T-helper 1 cell treated with Interleukin-12 subunit alpha and Interleukin-12 subunit beta and Interleukin-4 antibody, amounts not matched to agents 30 ng/mL and 1 ng/mL, for 36 hours (primary cell): ENCODE data around the gene BACH2. TPM values are rescaled to one million over a fixed set of nuclear protein-coding genes. Genes with fewer than 3 reads are reported as not detected.

Experiments used
- intact Hi-C: fragments of 100-400 bp; cut with micrococcal nuclease; formaldehyde crosslinking; loops from one replicate; pipeline ENCODE4 v1.15.1; 2024
- total RNA-seq: library from RNA; stranded (reverse); gene quantifications from 2 replicates; pipeline ENCODE4 v1.2.3, GENCODE V29; 2022

The BACH2 gene
- total RNA-seq, 1 donor from 2014 or later, result 25.5 TPM

DNA sequence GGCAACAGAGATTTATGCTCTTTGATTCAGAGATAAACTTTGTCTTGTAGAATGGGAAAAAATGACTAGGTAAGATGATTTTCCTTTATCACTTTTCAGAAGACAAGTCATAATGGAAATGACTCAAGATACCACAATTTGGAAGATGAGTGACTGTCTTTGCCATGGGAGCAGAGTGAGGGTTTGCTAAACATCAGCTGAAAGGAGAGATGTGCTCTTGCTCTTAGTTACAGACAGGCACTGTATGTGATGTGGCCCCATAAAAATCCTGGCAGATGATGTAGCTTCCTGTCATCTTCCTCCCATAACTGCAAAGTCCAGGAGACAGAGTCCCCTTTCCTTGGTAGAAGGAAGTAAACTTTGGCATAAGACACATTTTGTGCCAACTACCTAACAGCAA, 47.6 kb downstream of the BACH2 start:
- intact Hi-C loops, result loop anchor here (1.0 kb wide), 5 partner anchors 8 to 168 kb away; no protein-coding TSS in a partner anchor

GRCh38 chr6:90247262-90247661, 49.4 kb downstream of the BACH2 start:
- intact Hi-C loops, result loop anchor here (1.0 kb wide), 1 partner anchor 8 kb away; no protein-coding TSS in a partner anchor

GRCh38 chr6:90241229-90241880, 55.3 kb downstream of the BACH2 start:
- intact Hi-C loops, result no loop called here

DNA sequence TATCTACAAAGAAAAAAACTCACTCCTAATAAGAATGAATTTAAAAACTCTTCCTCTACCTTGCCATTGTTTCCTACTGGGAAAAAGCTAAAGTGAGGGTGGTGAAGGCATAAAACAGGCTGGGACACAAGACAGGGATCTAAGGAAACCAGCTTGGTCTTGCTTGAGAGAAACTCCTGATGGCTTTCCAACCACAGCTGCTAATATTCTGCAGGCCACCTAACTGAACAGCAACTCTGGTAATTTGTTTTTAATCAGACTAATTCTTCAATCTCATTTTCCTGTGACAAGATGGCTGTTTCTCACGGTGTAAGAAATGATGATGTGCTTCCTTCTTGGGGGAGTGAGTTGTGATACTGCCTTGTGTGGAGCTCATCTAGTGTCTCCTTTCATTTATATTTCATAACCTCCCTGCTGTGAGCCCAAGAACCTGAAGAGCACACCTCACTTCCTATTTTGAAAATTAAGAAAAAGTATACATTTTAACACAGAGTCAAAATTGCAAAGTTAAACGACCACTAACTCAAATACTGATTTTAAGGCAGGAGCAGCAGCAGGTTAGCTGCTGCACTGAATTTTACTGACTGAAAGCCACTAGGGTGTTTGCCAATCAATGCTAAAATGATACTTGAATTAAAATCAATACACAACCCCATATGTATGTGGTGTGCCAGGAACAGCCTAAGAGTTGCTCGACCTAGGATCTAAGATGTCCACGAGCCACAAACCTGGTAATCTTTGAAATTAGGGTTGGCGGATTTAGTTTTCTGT, 58.0 kb downstream of the BACH2 start:
- intact Hi-C loops, result loop anchor here (1.0 kb wide), 2 partner anchors 9 to 36 kb away; no protein-coding TSS in a partner anchor

DNA sequence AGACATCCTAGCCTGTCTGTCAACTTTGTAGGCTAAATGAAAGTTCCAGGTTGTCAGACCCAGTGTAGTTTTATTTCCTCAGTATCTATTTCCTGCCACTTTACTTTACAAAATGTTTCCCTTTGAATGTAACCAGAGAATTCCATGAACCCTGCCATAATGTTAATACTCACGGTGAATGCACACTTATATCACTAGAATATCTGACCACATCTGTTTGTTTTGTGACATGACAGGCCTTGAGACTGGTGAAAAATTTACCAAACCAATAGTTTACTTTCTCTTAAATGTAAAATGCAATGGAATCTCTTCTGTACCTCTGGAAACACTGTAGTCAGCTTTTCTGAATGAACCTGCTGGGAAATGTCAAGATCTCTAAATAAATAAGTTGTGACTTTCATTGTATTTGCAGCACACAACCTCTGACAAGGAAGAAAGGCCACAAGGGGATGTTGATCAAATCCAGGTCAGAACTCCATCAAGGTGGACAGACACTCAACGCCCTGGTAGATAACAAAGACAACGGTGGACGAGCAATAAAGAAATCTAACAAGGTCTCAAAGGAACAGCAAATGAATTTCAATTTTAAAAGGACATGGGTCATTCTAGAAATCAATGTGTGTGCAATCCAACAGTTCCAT, 59.2 kb downstream of the BACH2 start:
- intact Hi-C loops, result no loop called here

- intact Hi-C loops, result loop anchor here (1.0 to 5.0 kb wide), 10 partner anchors 15 to 353 kb away; partner anchors contain the start of gene MAP3K7
Observed at GRCh38 chr6:90233994-90234393, 62.6 kb downstream of the BACH2 start.

- intact Hi-C loops, result loop anchor here (5.0 kb wide), 1 partner anchor 291 kb away; no protein-coding TSS in a partner anchor
Observed at GRCh38 chr6:90233213-90233612, 63.4 kb downstream of the BACH2 start.

GRCh38 chr6:90231798-90232197, 64.8 kb downstream of the BACH2 start:
- intact Hi-C loops, result loop anchor here (5.0 kb wide), 1 partner anchor 289 kb away; no protein-coding TSS in a partner anchor

DNA sequence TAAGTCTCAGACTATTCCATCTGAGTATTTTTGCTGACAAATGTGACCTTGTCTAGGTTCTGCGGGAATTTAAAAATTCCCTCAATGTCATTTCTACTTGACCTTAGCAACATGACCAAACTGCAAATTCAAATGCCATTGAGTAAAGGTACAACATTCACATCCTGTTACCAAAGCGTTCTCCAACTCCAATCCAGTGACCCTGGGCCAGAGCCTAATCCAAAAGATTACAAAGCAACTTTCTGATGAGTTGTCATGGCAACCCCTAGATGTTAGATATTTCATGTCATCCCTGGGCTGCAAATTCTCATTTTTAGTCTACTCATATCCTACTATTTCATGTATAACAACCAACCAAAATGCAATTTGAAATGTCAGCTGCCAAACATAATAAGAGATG, 65.3 kb downstream of the BACH2 start:
- intact Hi-C loops, result loop anchor here (5.0 kb wide), 1 partner anchor 289 kb away; no protein-coding TSS in a partner anchor

- intact Hi-C loops, result loop anchor here (5.0 kb wide), 1 partner anchor 288 kb away; no protein-coding TSS in a partner anchor
Observed at GRCh38 chr6:90230548-90231215, 66.0 kb downstream of the BACH2 start.

DNA sequence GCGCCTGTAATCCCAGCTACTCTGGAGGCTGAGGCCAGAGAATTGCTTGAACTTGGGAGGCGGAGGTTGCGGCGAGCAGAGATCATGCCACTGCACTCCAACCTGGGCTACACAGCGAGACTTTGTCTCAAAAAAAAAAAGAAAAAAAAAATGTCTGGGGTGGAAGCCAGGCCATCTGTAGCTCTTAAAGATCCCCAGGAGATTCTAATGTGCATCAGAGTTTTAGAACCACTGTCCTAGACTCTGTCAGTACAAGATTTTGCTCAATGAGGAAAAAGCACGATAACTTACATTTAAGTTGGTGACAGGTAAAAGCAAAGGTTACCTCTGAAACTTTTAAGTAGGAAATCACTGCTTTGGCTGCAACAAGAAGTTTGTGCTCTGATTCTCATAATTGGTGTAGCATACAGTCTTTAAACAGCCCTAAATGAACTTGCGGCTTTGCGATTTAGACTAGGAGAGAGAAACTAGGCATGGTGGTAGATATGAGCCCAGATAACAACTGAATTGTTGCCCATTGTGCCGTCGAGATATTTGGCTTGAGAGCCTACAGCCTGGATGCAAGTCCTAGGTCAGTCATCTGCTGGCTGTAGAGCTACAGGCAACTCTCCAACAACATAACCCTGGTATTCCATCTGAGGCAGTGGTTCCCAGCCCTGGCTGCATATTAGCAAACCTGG, 67.2 kb downstream of the BACH2 start:
- intact Hi-C loops, result loop anchor here (5.0 kb wide), 1 partner anchor 287 kb away; no protein-coding TSS in a partner anchor

DNA sequence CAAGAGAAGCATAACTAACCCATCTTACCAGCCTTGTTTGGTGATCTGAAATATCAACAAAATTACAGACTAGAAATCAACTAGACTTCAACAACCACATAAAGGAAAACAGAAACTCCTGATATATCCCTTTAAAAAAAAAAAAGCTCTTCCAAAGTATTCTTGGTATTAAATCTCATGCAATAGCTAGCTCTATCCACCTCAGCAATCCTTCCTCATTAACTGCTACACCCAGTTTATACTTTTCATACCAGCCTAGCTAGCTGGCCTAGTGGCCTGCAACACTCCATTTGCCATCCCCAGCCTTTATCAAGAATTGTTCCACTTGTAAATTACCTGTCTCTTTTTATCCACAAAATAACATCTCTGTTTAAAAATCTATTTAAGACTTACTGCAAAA, 69.0 kb downstream of the BACH2 start:
- intact Hi-C loops, result no loop called here

GRCh38 chr6:90227213-90227612, 69.4 kb downstream of the BACH2 start:
- intact Hi-C loops, result no loop called here

GRCh38 chr6:90226257-90226656, 70.4 kb downstream of the BACH2 start:
- intact Hi-C loops, result no loop called here

DNA sequence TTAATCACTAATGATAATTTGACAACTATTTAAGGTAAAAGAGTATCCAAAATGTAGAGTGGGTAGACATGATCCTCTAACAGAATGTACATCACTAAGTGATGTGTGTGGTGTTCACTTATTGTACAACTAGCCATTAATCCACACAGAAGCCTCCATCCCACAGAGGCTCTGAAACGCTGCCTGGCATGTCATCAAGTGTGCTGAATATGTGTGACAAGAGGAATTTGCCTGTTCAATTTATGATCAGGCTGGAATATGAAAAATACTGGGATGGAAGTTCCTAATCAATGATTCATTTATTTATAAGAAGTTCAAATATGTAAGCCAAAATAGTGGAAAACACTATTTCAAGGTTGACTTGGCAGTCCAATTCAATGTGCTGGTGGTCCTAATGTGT, 72.4 kb downstream of the BACH2 start:
- intact Hi-C loops, result no loop called here

DNA sequence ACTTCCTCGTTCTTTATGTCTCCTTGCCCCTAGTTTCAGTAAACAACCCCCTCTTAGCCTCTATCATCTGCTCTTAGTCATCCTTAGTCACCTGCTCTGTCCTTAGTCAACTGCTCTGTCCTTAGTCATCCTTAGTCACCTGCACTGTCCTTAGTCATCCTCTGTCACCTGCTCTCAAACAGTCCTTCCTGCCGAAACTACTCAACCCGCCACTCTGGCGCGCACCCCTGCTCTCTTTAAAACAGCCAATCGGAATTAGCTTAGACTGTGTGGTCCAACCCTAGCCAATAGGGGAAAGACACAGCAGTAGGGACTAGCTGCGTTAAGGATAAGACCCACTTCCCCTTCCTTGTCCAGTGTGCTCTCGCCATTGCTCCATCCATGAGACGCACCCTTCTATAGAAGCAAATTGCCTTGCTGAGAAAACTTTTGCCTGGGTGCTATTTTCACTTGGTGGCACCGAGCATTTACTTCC, 73.9 kb downstream of the BACH2 start:
- intact Hi-C loops, result no loop called here

DNA sequence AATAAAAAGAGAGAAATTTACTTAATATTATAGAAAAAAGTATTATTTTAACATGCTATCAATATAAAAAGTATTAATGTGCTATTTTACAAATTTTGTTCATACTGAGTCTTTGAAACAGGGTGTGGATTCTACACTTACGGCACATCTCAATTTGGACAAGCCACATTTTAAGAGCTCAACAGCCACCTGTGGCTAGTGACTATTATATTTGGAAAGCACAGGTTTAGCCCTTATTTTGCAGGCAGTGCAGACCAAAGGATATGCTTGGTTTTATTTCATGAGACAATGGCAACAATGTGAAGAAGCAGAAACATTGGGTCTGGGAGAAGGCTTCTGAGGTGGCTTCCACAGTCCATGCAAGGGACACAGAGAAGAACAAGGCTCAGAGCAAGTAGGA, 74.6 kb downstream of the BACH2 start:
- intact Hi-C loops, result no loop called here

GRCh38 chr6:90221403-90221802, 75.2 kb downstream of the BACH2 start:
- intact Hi-C loops, result no loop called here

DNA sequence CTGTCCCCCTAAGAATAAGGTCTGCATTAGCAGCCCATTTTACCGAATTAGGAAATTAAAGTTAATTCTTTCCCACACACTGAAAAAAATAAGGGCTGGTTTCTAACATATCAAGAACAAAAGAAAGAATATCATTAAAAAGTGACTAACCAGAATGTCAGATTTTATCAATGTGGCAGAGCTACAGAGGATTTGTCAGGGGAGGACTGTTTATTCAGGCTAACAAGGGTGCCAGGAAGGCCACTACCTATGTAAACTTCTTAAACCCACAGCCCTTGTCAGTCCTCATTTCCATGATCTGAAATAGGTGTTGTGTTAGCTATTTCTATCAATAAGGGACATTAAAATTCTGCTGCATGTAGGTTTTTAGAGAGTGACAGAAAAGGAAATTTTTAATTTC, 76.4 kb downstream of the BACH2 start:
- intact Hi-C loops, result no loop called here

GRCh38 chr6:90219209-90219985, 77.2 kb downstream of the BACH2 start:
- intact Hi-C loops, result loop anchor here (1.0 to 5.0 kb wide), 4 partner anchors 15 to 267 kb away; no protein-coding TSS in a partner anchor
